Neural cell (in vitro differentiated cells): ENCODE results near the gene ZFR2. TPM values are rescaled to one million over a fixed set of nuclear protein-coding genes. Genes with fewer than 3 reads are reported as not detected.

Experiments used
- H2AFZ ChIP-seq: fragments of 200-600, 300-800 bp; sonication (generic), shearing (Covaris generic); 2 replicates; pipeline ENCODE4 v1.6.0; 2014; ENCODE audit warnings: low read depth, mild to moderate bottlenecking, antibody characterized with exemption, low read length, moderate library complexity
- H3F3A ChIP-seq: fragments of 200-600 bp; shearing (Covaris generic); 2 replicates; pipeline ENCODE4 v1.6.1; 2016; ENCODE audit warnings: mild to moderate bottlenecking, moderate library complexity, mixed read lengths, antibody characterized with exemption, low read length; ENCODE audit not compliant: insufficient read depth, poor library complexity, severe bottlenecking
- H3K27ac ChIP-seq: fragments of 200-600, 300-800 bp; sonication (generic), shearing (Covaris generic); 2 replicates; pipeline ENCODE4 v1.5.1; 2014; ENCODE audit warnings: mild to moderate bottlenecking, low read length, moderate library complexity
- H3K27me3 ChIP-seq: fragments of 300-800, 200-600 bp; sonication (generic), shearing (Covaris generic); 2 replicates; pipeline ENCODE4 v1.6.0; 2014; ENCODE audit warnings: mild to moderate bottlenecking, low read depth, low read length, moderate library complexity; ENCODE audit not compliant: insufficient read depth
- H3K36me3 ChIP-seq: fragments of 300-800, 200-600 bp; sonication (generic), shearing (Covaris generic); 2 replicates; pipeline ENCODE4 v1.5.1; 2014; ENCODE audit warnings: mild to moderate bottlenecking, antibody characterized with exemption, low read length, moderate library complexity; ENCODE audit not compliant: insufficient read depth
- H3K4me2 ChIP-seq: fragments of 300-800, 200-600 bp; sonication (generic), shearing (Covaris generic); 2 replicates; pipeline ENCODE4 v1.6.0; 2014; ENCODE audit warnings: mild to moderate bottlenecking, low read length
- H3K4me3 ChIP-seq: fragments of 300-800, 200-600 bp; sonication (generic), shearing (Covaris generic); 2 replicates; pipeline ENCODE4 v1.5.1; 2014; ENCODE audit warnings: mild to moderate bottlenecking, low read length, moderate library complexity
- H3K79me2 ChIP-seq: fragments of 200-600 bp; shearing (Covaris generic); replicated peaks from 2 replicates; pipeline ENCODE4 v1.6.0; 2014; ENCODE audit warnings: mild to moderate bottlenecking, low read length, moderate library complexity; ENCODE audit not compliant: insufficient read depth
- H3K9ac ChIP-seq: fragments of 300-800, 200-600 bp; sonication (generic), shearing (Covaris generic); 2 replicates; pipeline ENCODE4 v1.6.1; 2016; ENCODE audit warnings: mild to moderate bottlenecking, low read length, mixed read lengths
- H3K9me2 ChIP-seq: fragments of 200-600 bp; shearing (Covaris generic); 2 replicates; pipeline ENCODE4 v1.6.1; 2016; ENCODE audit warnings: mild to moderate bottlenecking, low read length, mixed read lengths; ENCODE audit not compliant: insufficient read depth
- H3K9me3 ChIP-seq: fragments of 200-600, 300-800 bp; sonication (generic), shearing (Covaris generic); 2 replicates; pipeline ENCODE4 v1.6.1; 2016; ENCODE audit warnings: mild to moderate bottlenecking, mixed run types, low read length, moderate library complexity, mixed read lengths
- H4K20me1 ChIP-seq: fragments of 200-600 bp; shearing (Covaris generic); 2 replicates; pipeline ENCODE4 v1.6.1; 2016; ENCODE audit warnings: mild to moderate bottlenecking, mixed run types; ENCODE audit not compliant: insufficient read depth
- EP300 ChIP-seq: fragments of 450-650 bp; conservative IDR thresholded peaks from 2 replicates; pipeline ENCODE4 v1.6.1; 2014; ENCODE audit warnings: antibody characterized with exemption, mild to moderate bottlenecking, moderate library complexity; ENCODE audit not compliant: poor library complexity, severe bottlenecking
- EZH2 ChIP-seq: fragments of 200-600, 300-800 bp; shearing (Covaris generic), sonication (generic); IDR thresholded peaks from 2 replicates; pipeline ENCODE4 v1.6.1; 2014; ENCODE audit warnings: antibody characterized with exemption, low read length, borderline replicate concordance, mild to moderate bottlenecking; ENCODE audit not compliant: insufficient read depth, poor library complexity, severe bottlenecking
- MXI1 ChIP-seq: fragments of 450-650 bp; conservative IDR thresholded peaks from 2 replicates; pipeline ENCODE4 v1.6.1; 2014; ENCODE audit warnings: antibody characterized with exemption, mild to moderate bottlenecking; ENCODE audit not compliant: poor library complexity, severe bottlenecking
- POLR2AphosphoS5 ChIP-seq: IDR thresholded peaks from 2 replicates; pipeline ENCODE4 v1.6.1; 2012
- RAD21 ChIP-seq: fragments of 450-650 bp; conservative IDR thresholded peaks from 2 replicates; pipeline ENCODE4 v1.6.1; 2014; ENCODE audit warnings: antibody characterized with exemption, mild to moderate bottlenecking, moderate library complexity
- SMC3 ChIP-seq: fragments of 450-650 bp; conservative IDR thresholded peaks from 2 replicates; pipeline ENCODE4 v1.6.1; 2014; ENCODE audit warnings: antibody characterized with exemption, mild to moderate bottlenecking, moderate library complexity; ENCODE audit not compliant: poor library complexity
- TAF1 ChIP-seq: IDR thresholded peaks from 2 replicates; pipeline ENCODE4 v1.6.1; 2012; ENCODE audit warnings: low read depth
- polyA plus RNA-seq: library from polyadenylated mRNA; depleted of rRNA; stranded (reverse); fragments of >200 nt; gene quantifications from 2 replicates; pipeline ENCODE4 v1.2.3, GENCODE V29; 2014
- TF ChIP-seq, protein P1 (sequence below): IDR thresholded peaks from 2 replicates; pipeline ENCODE4 v1.6.1; 2012; ENCODE audit warnings: borderline replicate concordance
- TF ChIP-seq, protein P2 (sequence below): fragments of 450-650 bp; IDR thresholded peaks from 2 replicates; pipeline ENCODE4 v1.5.1; 2014; ENCODE audit warnings: antibody characterized with exemption, mild to moderate bottlenecking, moderate library complexity; ENCODE audit not compliant: poor library complexity, severe bottlenecking

Gene ZFR2
- polyA plus RNA-seq, 1 donor from 2014 or later, result 9.0 TPM

DNA sequence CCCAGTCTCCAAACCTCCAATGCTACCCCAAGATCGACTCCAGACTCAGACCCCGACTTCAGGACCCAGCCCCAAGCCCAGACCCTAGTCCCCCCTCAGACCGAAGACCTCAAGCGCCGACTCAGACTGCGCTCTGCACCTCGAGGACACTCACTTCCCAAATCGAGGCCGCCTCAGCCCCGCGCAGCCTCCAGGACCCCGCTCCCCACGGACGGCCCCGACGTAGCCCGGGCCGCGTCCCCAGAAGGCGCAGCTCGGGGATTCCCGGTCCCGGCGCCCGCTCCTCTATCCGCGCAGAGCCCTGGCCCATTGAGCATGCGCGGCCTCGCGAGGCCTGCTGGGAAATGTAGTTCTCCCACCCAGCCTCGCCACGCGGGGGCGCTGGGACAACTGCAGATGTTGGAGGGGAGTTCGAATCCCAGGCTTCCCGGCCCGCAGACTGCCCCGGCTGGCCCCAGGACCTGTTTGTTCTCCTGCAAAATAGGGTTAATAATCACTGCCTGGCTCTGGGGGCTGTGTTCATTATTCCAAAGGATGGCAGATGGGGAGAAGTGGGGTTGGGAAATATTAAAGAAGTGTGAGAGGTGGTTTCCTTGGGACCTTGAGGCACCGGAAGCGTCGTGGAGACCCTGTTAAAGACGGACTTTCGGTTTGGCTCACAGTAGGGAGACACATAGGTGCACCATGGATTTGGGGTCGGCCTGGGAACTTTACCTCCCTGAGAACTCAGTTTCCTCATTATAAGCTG lies 107.3 kb downstream of the ZFR2 start, which contains the start of gene APBA3:
TSS of gene APBA3 (minus strand) at position 311 of the 748 bp plus-strand sequence. CDS start 1,428 bp downstream, outside the sequence.
- no peaks in the 10 kb centered on the region for H3K36me3 ChIP-seq
- peak within 1 kb of the TSS; percentile 76 for H3K4me2 ChIP-seq
- no peak for TF ChIP-seq EZH2
- TF ChIP-seq EP300, result peak; percentile 38
- TF ChIP-seq MXI1, result peak; percentile 34
- no peak for TF ChIP-seq TAF1
- TF ChIP-seq, protein P1, sequence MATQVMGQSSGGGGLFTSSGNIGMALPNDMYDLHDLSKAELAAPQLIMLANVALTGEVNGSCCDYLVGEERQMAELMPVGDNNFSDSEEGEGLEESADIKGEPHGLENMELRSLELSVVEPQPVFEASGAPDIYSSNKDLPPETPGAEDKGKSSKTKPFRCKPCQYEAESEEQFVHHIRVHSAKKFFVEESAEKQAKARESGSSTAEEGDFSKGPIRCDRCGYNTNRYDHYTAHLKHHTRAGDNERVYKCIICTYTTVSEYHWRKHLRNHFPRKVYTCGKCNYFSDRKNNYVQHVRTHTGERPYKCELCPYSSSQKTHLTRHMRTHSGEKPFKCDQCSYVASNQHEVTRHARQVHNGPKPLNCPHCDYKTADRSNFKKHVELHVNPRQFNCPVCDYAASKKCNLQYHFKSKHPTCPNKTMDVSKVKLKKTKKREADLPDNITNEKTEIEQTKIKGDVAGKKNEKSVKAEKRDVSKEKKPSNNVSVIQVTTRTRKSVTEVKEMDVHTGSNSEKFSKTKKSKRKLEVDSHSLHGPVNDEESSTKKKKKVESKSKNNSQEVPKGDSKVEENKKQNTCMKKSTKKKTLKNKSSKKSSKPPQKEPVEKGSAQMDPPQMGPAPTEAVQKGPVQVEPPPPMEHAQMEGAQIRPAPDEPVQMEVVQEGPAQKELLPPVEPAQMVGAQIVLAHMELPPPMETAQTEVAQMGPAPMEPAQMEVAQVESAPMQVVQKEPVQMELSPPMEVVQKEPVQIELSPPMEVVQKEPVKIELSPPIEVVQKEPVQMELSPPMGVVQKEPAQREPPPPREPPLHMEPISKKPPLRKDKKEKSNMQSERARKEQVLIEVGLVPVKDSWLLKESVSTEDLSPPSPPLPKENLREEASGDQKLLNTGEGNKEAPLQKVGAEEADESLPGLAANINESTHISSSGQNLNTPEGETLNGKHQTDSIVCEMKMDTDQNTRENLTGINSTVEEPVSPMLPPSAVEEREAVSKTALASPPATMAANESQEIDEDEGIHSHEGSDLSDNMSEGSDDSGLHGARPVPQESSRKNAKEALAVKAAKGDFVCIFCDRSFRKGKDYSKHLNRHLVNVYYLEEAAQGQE, result no peak
- TF ChIP-seq POLR2AphosphoS5, result peak; percentile 68
- peak; percentile 61 for TF ChIP-seq RAD21
- TF ChIP-seq, protein P2, sequence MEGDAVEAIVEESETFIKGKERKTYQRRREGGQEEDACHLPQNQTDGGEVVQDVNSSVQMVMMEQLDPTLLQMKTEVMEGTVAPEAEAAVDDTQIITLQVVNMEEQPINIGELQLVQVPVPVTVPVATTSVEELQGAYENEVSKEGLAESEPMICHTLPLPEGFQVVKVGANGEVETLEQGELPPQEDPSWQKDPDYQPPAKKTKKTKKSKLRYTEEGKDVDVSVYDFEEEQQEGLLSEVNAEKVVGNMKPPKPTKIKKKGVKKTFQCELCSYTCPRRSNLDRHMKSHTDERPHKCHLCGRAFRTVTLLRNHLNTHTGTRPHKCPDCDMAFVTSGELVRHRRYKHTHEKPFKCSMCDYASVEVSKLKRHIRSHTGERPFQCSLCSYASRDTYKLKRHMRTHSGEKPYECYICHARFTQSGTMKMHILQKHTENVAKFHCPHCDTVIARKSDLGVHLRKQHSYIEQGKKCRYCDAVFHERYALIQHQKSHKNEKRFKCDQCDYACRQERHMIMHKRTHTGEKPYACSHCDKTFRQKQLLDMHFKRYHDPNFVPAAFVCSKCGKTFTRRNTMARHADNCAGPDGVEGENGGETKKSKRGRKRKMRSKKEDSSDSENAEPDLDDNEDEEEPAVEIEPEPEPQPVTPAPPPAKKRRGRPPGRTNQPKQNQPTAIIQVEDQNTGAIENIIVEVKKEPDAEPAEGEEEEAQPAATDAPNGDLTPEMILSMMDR, result peak; percentile 93
- TF ChIP-seq SMC3, result peak; percentile 64
- no peaks in the 10 kb centered on the region for H3K9me2 ChIP-seq
- H3K9me3 ChIP-seq, result no peaks in the 10 kb centered on the region
- H3K79me2 ChIP-seq, result peaks cover 7% of the 10 kb centered on the region
- H3F3A ChIP-seq, result no peaks in the 10 kb centered on the region
- H3K27ac ChIP-seq, result peak within 1 kb of the TSS; percentile 95
- no peaks in the 10 kb centered on the region for H3K27me3 ChIP-seq
- H3K9ac ChIP-seq, result peak within 1 kb of the TSS; percentile 91
- peak within 1 kb of the TSS; percentile 75 for H3K4me3 ChIP-seq
- H2AFZ ChIP-seq, result peak within 1 kb of the TSS; percentile 48
- H4K20me1 ChIP-seq, result no peaks in the 10 kb centered on the region

DNA sequence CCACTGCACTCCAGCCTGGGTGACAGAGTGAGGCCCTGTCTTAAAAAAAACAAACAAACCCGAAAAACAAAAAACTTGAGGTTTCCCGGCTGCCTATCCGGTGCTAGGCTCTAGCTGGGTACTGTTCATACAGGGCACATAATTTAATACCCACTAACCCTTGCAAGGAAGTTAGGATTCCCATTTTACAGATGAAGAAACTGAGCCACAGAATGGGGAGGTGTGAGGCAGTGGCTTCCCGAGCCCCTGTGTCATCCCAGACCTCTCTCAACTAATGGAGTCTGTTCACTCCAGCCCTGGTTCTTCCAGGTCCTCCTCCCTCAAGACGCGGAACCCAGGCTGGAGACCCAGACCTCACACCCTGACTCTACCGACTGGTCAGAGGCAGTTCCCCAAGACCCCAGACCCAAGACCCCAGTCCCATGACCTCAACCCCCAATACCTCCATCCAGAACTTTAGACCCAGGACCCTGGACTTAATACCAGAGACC lies 107.9 kb downstream of the ZFR2 start:
- H3K27me3 ChIP-seq, result no peaks in the 10 kb centered on the region
- H3K79me2 ChIP-seq, result peaks cover 7% of the 10 kb centered on the region
- H3K9ac ChIP-seq, result peak overlapping the region; percentile 83
- no peaks in the 10 kb centered on the region for H4K20me1 ChIP-seq
- peak overlapping the region; percentile 43 for H2AFZ ChIP-seq
- no peaks in the 10 kb centered on the region for H3F3A ChIP-seq
- peak overlapping the region; percentile 75 for H3K4me3 ChIP-seq
- H3K27ac ChIP-seq, result peak overlapping the region; percentile 45
- TF ChIP-seq RAD21, result no peak
- no peak for TF ChIP-seq EP300
- TF ChIP-seq MXI1, result no peak
- TF ChIP-seq TAF1, result no peak
- TF ChIP-seq SMC3, result no peak
- TF ChIP-seq EZH2, result no peak
- no peak for TF ChIP-seq POLR2AphosphoS5
- TF ChIP-seq, protein P2, result no peak
- TF ChIP-seq, protein P1, result no peak
- no peaks in the 10 kb centered on the region for H3K9me2 ChIP-seq
- no peaks in the 10 kb centered on the region for H3K9me3 ChIP-seq
- no peaks in the 10 kb centered on the region for H3K36me3 ChIP-seq
- peak overlapping the region; percentile 76 for H3K4me2 ChIP-seq
